Neuronal stem cell (in vitro differentiated cells): ENCODE data around the gene VEZF1.

ENCODE experiments used
- DNase-seq: peaks from one replicate; pipeline ENCODE4 v3.0.0-alpha.2; 2013; ENCODE audit warnings: low spot score
- H2AFZ ChIP-seq: one replicate; pipeline ENCODE4 v1.6.1; 2013; ENCODE audit warnings: mild to moderate bottlenecking, low read length, inconsistent platforms
- H2AK5ac ChIP-seq: 2 replicates; pipeline ENCODE4 v1.6.1; 2013; ENCODE audit warnings: low read depth, mild to moderate bottlenecking, inconsistent platforms, low read length, moderate library complexity, mixed read lengths
- H2BK120ac ChIP-seq: 2 replicates; pipeline ENCODE4 v1.6.1; 2013; ENCODE audit warnings: low read depth, mild to moderate bottlenecking, inconsistent platforms, low read length, moderate library complexity, mixed read lengths
- H2BK12ac ChIP-seq: one replicate; pipeline ENCODE4 v1.6.1; 2013; ENCODE audit warnings: low read length, inconsistent platforms
- H2BK15ac ChIP-seq: 2 replicates; pipeline ENCODE4 v1.6.1; 2013; ENCODE audit warnings: mild to moderate bottlenecking, low read length, inconsistent platforms, mixed read lengths
- H2BK5ac ChIP-seq: one replicate; pipeline ENCODE4 v1.6.1; 2013; ENCODE audit warnings: inconsistent platforms, mild to moderate bottlenecking, low read length, moderate library complexity
- H3K14ac ChIP-seq: one replicate; pipeline ENCODE4 v1.6.1; 2013; ENCODE audit warnings: low read length, inconsistent platforms
- H3K18ac ChIP-seq: 2 replicates; pipeline ENCODE4 v1.6.1; 2013; ENCODE audit warnings: low read length, inconsistent platforms
- H3K23ac ChIP-seq: 2 replicates; pipeline ENCODE4 v1.6.1; 2013; ENCODE audit warnings: low read depth, mild to moderate bottlenecking, mixed read lengths, low read length, inconsistent platforms; ENCODE audit not compliant: poor library complexity
- H3K27ac ChIP-seq: replicated peaks from 3 replicates; pipeline ENCODE4 v1.5.1; 2013; ENCODE audit warnings: low read length, inconsistent platforms
- H3K27me3 ChIP-seq, 3 experiments: 2 replicates each; pipeline ENCODE4 v1.6.1; 2013; ENCODE audit warnings: low read length in 3 of 3, mild to moderate bottlenecking in 2 of 3, inconsistent platforms in 1 of 3, low read depth in 1 of 3, mixed read lengths in 1 of 3, moderate library complexity in 1 of 3; ENCODE audit not compliant: control insufficient read depth in 3 of 3, insufficient read depth in 3 of 3
- H3K36me3 ChIP-seq, 2 donors: replicated peaks in 1 of 2; 2 replicates each; pipeline ENCODE4 v1.6.1; 2013; ENCODE audit warnings: low read length in 2 of 2; ENCODE audit not compliant: control insufficient read depth in 2 of 2, insufficient read depth in 2 of 2
- H3K4ac ChIP-seq: 2 replicates; pipeline ENCODE4 v1.6.1; 2013; ENCODE audit warnings: inconsistent platforms, mild to moderate bottlenecking, low read length, moderate library complexity
- H3K4me1 ChIP-seq, 2 donors: 1 replicate in 1 of 2; 2 replicates in 1 of 2; pipeline ENCODE4 v1.6.1; 2013; ENCODE audit warnings: low read length in 2 of 2, low read depth in 1 of 2; ENCODE audit not compliant: control insufficient read depth in 2 of 2, insufficient read depth in 1 of 2
- H3K4me2 ChIP-seq: one replicate; pipeline ENCODE4 v1.6.1; 2013; ENCODE audit warnings: mild to moderate bottlenecking, low read length, inconsistent platforms; ENCODE audit not compliant: insufficient read depth, poor library complexity, severe bottlenecking
- H3K4me3 ChIP-seq, 2 donors: 2 replicates each; pipeline ENCODE4 v1.5.1; 2013; ENCODE audit warnings: low read length in 2 of 2, mild to moderate bottlenecking in 2 of 2, inconsistent platforms in 1 of 2, moderate library complexity in 1 of 2
- H3K79me1 ChIP-seq: one replicate; pipeline ENCODE4 v1.6.1; 2013; ENCODE audit warnings: low read depth, mild to moderate bottlenecking, inconsistent platforms, low read length, moderate library complexity
- H3K9ac ChIP-seq: one replicate; pipeline ENCODE4 v1.6.1; 2013; ENCODE audit warnings: mild to moderate bottlenecking, low read depth, low read length, inconsistent platforms; ENCODE audit not compliant: poor library complexity
- H3K9me3 ChIP-seq, 2 donors: replicated peaks in 1 of 2; 2 replicates each; pipeline versions ENCODE3 to v1.6.1; 2013; ENCODE audit warnings: low read length in 2 of 2, mild to moderate bottlenecking in 2 of 2, inconsistent platforms in 1 of 2, low read depth in 1 of 2, mixed read lengths in 1 of 2, moderate library complexity in 1 of 2; ENCODE audit not compliant: control insufficient read depth in 2 of 2, insufficient read depth in 1 of 2
- H4K8ac ChIP-seq: one replicate; pipeline ENCODE4 v1.6.1; 2013; ENCODE audit warnings: low read depth, mild to moderate bottlenecking, inconsistent platforms, low read length, moderate library complexity
- H4K91ac ChIP-seq: one replicate; pipeline ENCODE4 v1.6.1; 2013; ENCODE audit warnings: low read length, low read depth, mild to moderate bottlenecking, inconsistent platforms; ENCODE audit not compliant: poor library complexity
- WGBS, 2 donors: extraction: QIAGEN DNeasy Blood & Tissue Kit; methylation state at CpG; one replicate each; pipeline ENCODE4 v1.1.7; 2013; ENCODE audit warnings: missing lambda C conversion rate in 2 of 2, mixed read lengths in 1 of 2; ENCODE audit not compliant: insufficient read length in 2 of 2, insufficient replicate concordance in 1 of 2; ENCODE audit errors: extremely low coverage in 2 of 2; 5-methylcytosine and 5-hydroxymethylcytosine counted together

VEZF1 gene

GRCh38 chr17:57948169-57948554, 39.9 kb downstream of the VEZF1 start:
- Histone ChIP-seq H3K14ac (no peak overlapping the region), H3K9ac (no peak overlapping the region), H3K9me3 (no peaks in the 10 kb centered on the region), H3K79me1 (no peaks in the 10 kb centered on the region), H4K8ac (no peak overlapping the region), H2AFZ (no peak overlapping the region), H3K4ac (no peak overlapping the region), H3K27me3 (no peaks in the 10 kb centered on the region), H4K91ac (no peak overlapping the region), H3K36me3 (peaks cover 0 to 7% of the 10 kb centered on the region in 2 donors), H2BK12ac (no peak overlapping the region), H3K18ac (peak overlapping the region; percentile 2), H2BK15ac (no peak overlapping the region), H3K27ac (no peak overlapping the region), H3K4me2 (no peak overlapping the region), H3K23ac (no peak overlapping the region), H2BK5ac (no peak overlapping the region), H3K4me1 (peaks cover 25 to 39% of the 10 kb centered on the region in 2 donors), H3K4me3 (no peak overlapping the region), H2BK120ac (no peak overlapping the region), H2AK5ac (no peak overlapping the region)
- no CpG with 5 or more reads among the region's 5 CpGs for whole genome bisulfite sequencing, 2 donors
- no peak for DNase-seq

DNA sequence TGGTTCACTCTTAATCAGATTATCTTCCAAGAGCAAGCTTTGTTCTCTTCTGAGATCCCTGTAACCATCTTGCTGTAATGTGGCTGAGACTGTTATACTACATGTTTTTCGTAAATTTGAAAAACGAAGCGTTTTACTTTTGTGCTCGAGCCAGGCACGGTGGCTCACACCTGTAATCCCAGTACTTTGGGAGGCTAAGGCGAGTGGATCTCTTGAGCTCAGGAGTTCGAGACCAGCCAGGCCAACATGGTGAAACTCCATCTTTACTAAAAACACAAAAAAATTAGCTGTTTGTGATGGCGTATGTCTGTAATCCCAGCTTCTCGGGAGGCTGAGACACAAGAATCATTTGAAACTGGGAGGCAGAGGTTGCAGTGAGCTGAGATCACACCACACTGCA, 40.7 kb downstream of the VEZF1 start:
- Histone ChIP-seq H3K18ac (no peak overlapping the region), H3K4me1 (peaks cover 21 to 33% of the 10 kb centered on the region in 2 donors), H3K9ac (no peak overlapping the region), H2AK5ac (no peak overlapping the region), H3K79me1 (no peaks in the 10 kb centered on the region), H3K27me3 (no peaks in the 10 kb centered on the region), H2BK120ac (no peak overlapping the region), H3K14ac (no peak overlapping the region), H2BK12ac (no peak overlapping the region), H4K91ac (no peak overlapping the region), H3K36me3 (peaks cover 0 to 5% of the 10 kb centered on the region in 2 donors), H3K4ac (no peak overlapping the region), H2BK5ac (no peak overlapping the region), H2BK15ac (no peak overlapping the region), H3K9me3 (no peaks in the 10 kb centered on the region), H3K4me3 (no peak overlapping the region), H2AFZ (no peak overlapping the region), H3K27ac (no peak overlapping the region), H4K8ac (no peak overlapping the region), H3K23ac (no peak overlapping the region), H3K4me2 (no peak overlapping the region)
- DNase-seq = no peak
- no CpG with 5 or more reads among the region's 9 CpGs for WGBS, 2 donors

DNA sequence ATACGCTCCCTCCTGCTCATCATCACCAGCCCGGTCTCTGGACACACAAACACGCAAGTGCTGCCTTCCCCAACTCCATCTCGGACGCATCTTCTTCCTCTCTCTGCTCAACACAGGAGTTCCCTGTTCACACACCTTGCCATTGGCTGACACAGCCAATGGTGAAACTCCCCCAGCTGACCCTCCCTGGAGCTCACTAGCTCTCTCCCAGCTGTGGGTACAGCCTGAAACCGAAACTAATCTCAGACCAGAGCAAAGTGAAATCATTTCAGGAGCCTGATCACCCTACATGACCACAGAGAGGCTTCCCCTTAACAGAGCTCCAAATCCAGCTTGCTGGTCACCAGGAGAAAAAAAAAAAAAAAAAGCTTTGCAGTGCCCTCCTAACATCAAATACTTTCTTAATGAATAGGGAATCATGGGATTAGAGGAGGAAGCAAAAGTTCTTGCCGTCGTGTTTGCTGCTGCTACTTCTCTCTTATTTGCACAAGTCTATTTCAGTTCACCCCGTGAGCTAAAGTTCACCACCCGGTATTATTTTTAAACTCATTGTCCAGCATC, 41.2 kb downstream of the VEZF1 start:
- H2AK5ac ChIP-seq = no peak overlapping the region
- no peak overlapping the region for H2AFZ ChIP-seq
- H3K18ac ChIP-seq = peak overlapping the region; percentile 15
- H3K9me3 ChIP-seq = no peaks in the 10 kb centered on the region
- no peak overlapping the region for H3K23ac ChIP-seq
- H2BK15ac ChIP-seq = no peak overlapping the region
- no peak overlapping the region for H2BK120ac ChIP-seq
- H3K27ac ChIP-seq = no peak overlapping the region
- H3K4ac ChIP-seq = no peak overlapping the region
- no peak overlapping the region for H3K14ac ChIP-seq
- no peaks in the 10 kb centered on the region for H3K27me3 ChIP-seq
- no CpG with 5 or more reads among the region's 10 CpGs for WGBS, 2 donors
- H2BK12ac ChIP-seq = no peak overlapping the region
- no peak overlapping the region for H3K4me2 ChIP-seq
- no peak overlapping the region for H2BK5ac ChIP-seq
- no peak overlapping the region for H3K9ac ChIP-seq
- DNase-seq = no peak
- H3K4me3 ChIP-seq = no peak overlapping the region
- H4K91ac ChIP-seq = no peak overlapping the region
- peaks cover 0 to 5% of the 10 kb centered on the region in 2 donors for H3K36me3 ChIP-seq
- H4K8ac ChIP-seq = no peak overlapping the region
- H3K4me1 ChIP-seq = peaks cover 25 to 36% of the 10 kb centered on the region in 2 donors
- H3K79me1 ChIP-seq = no peaks in the 10 kb centered on the region

DNA sequence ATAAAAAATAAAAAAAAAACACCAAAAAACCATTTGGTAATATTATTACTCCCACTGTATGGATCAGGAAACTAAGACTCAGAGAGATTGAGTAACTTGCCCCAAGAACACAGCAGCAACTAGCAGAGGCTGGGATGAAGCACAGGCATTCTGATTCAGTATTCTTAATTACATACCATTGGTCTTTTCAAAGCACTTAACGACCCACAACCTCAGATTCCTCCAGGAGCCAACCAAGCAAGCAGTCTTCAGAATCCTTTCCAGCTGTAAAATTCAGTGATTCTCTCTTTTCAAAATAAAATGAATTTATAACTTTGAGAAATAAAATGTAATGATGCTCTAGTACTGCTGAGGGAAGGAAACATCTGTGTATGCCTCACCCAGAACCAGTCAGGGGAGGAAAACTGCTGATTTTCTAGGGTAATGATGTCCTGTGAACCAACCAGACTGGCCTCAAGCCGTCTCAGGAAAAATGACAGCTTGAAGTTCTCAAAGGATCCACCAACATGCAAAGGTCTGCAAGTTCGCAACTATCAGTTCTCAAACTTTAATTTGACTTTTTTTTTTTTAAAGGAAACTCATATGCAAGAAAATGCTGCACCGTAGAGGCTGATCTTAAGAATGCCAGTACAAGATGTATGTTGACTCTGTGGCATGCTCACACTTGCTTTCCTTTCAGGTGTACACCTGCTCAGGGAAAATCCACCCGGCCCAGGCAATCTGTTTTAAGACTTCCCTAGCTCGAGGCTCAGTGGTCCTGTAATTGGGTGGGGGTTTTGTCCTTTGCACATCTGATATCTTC, 41.9 kb downstream of the VEZF1 start:
- Histone ChIP-seq H3K4me1 (peaks cover 29 to 41% of the 10 kb centered on the region in 2 donors), H3K4me2 (no peak overlapping the region), H3K79me1 (no peaks in the 10 kb centered on the region), H3K36me3 (peaks cover 0 to 3% of the 10 kb centered on the region in 2 donors), H3K4me3 (no peak overlapping the region), H3K14ac (no peak overlapping the region), H2BK5ac (no peak overlapping the region), H3K9ac (no peak overlapping the region), H3K27me3 (no peaks in the 10 kb centered on the region), H3K18ac (peak overlapping the region; percentile 15), H3K23ac (no peak overlapping the region), H3K4ac (no peak overlapping the region), H2BK15ac (no peak overlapping the region), H3K9me3 (no peaks in the 10 kb centered on the region), H4K8ac (no peak overlapping the region), H2AK5ac (no peak overlapping the region), H3K27ac (no peak overlapping the region), H2BK120ac (no peak overlapping the region), H2BK12ac (no peak overlapping the region), H4K91ac (no peak overlapping the region), H2AFZ (no peak overlapping the region)
- no peak for DNase-seq
- no CpG with 5 or more reads among the region's 6 CpGs for WGBS, 2 donors
